GM18499 (cell line): ENCODE measurements around the gene CEMIP2.

Experiments
- ATAC-seq: cut with Tn5 transposase; IDR thresholded peaks from one replicate; pipeline ENCODE4 v1.9.1; 2021; ENCODE audit warnings: moderate number of reproducible peaks; ENCODE audit not compliant: insufficient read depth, unreplicated experiment

CEMIP2 gene

GRCh38 chr9:71748280-71748743 is 20.0 kb downstream of the CEMIP2 start:
- no peak for ATAC-seq

DNA sequence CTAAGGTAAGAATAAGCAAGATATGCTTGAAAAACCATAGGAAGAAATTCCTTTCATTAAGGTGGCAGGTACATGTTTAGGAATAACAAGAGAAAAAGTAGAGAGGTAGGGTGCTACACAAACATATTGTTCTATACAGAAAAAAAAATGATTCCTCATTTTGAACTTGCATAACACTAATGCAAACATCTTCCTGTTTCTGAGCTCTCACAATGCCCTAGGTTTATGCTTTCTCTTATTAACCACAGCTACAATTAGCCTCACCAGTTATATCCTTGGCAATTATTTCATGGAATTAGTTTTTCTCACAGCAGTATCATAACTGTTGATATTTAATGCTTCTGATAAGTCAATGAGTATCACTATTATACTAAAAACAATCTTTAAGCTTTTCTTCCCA is 20.7 kb downstream of the CEMIP2 start:
- no peak for ATAC-seq

DNA sequence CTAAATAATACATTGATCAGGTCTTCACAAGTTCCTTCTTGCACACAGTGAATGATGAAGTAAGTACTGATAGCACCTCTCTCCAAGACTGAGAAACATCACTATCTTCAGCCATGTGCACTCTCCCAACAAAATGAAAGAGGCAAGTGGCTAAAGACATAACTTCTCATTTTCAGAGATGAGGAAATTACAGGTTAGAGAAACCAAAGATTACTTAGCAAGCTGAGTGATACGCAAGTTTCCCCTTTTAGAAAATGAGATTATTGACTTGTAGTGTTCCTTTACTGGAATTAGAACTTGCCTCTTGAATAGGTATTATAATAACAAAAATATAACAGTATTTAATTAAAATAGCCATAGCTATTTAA is 21.6 kb downstream of the CEMIP2 start:
- ATAC-seq = no peak

GRCh38 chr9:71746023-71746757 is 22.1 kb downstream of the CEMIP2 start:
- no peak for ATAC-seq

DNA sequence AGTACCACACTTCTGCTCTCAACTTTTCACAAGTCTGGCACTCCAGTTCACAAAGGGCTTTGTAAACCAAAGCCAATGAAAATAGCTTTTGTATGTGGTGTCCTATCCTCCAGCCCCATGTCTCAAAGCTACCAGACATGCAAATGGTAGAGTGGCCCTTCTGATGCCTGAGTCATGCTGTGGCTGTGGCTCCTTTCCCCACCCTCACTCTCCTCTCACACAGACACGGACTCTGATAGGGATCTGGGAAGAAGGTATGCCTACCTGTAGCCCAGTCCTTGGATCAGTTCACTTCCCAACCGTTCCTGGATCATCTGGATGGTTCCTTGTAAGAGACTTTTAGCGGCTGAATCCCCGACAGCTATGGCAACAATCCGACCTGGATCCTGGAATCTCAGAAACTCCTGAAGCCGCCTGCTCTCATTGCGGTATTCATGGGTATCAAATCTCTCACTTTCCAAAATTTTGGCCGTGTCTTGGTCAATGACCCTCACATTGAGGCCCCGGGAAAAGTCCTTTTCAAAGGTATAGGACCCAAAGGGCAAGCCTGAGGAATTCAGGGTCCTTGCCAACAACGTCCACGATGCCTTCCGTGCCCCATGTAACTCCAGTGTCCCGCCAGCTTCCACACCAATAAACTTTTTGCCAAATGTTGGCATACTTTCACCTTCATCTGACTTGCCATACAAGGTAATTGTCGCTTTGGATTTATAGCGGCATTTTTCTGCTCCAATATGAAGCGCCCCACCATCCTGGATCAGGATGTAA is 23.4 kb downstream of the CEMIP2 start:
- no peak for ATAC-seq

DNA sequence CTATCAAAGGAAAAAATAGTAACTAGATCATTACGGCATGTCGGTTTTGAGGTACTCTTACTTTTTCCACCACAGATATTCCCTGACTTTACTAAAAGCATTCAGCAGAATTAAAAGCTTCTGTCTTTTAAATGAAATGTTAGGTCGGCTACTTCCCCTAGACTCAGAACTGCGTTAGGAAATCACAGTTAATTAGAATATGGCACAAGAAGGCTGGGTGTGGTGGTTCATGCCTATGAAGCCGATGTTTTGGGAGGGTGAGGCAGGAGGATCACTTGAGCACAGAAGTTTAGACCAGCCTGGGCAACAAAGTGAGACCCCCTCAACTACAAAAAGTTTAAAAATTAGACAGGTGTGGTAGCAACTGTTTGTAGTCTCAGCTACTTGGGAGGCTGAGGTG is 24.4 kb downstream of the CEMIP2 start:
- no peak for ATAC-seq

DNA sequence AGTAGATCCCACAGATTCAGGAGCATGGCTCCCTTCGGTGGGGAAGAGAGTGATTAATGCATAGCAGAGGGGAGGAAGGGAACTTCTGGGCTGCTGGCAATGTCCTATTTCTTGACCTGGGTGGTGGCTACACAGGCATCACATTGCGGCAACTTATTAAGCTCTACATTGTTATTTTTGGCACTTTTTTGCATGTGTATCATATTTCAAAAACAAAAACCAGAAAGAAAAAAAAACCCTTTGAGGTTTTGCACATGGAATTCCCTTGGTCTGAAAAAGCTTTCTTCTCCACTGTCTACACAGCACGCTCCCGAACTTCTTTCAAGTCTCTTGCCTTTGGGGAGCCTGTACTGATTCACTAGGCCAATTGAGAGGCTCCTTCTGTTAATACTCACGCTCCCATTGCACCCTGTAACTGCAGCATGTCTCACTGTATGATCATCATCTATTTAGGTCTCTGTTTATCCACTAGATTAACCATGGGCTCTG is 25.1 kb downstream of the CEMIP2 start:
- ATAC-seq = no peak

- no peak for ATAC-seq
These were observed 25.6 kb downstream of the CEMIP2 start for GRCh38 chr9:71742703-71743102.

- no peak for ATAC-seq
These were observed 26.2 kb downstream of the CEMIP2 start for GRCh38 chr9:71741926-71742648.

- no peak for ATAC-seq
These were observed 28.1 kb downstream of the CEMIP2 start for GRCh38 chr9:71740199-71740598.

DNA sequence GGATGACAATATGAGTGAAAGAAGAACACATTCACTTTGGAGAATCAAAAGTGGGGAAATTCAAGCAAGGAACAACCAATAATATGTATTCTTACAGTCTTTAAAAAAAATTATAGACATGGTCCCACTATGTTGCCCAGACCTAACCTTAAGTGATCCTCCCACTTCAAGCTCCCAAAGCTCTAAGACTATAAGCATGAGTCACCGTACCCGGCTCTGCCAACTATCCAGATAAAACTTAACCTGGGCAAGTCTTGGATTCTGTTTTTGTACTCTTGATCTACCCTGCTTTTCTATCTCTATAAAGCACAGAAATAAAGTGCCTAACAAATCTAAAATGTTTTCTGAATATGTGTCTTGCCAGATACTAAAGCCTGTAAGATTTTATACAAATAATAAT is 30.9 kb downstream of the CEMIP2 start:
- no peak for ATAC-seq

DNA sequence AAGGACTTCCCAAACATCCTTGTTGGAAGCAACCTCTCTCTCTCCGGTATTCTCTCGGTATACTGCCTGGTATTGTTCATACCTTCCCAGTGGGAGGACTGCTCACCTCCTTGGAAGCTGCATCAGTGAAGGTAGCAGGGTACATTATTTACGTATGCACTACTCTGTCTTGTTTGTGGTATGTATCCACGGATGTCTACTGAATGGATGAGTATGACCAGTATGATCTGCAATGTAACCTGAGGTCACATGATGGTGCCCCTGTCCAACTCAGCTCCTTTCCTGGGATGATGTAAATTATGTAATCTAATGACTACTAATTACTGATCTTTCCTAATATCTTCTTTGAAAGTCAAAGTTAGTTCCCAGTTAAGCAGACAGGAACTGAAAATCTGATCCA is 32.1 kb downstream of the CEMIP2 start:
- ATAC-seq = no peak

DNA sequence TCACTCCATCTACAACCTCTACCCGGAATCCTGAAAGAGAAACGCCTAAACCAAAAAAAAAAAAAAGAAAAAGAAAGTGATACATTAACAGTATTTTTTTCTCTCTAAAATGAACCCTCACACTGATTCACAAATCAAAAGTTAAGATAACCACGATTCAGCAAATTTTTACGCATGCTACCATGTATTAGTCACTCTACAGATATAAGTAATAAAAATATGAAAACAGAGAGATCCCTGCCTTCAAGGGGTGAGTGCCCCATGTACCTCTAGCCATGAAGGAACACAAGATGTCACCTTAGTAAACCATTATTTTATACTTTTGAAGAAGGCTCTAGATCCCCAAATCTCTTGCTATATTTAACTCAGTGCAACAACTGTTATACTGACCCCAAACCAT is 33.4 kb downstream of the CEMIP2 start:
- ATAC-seq = no peak

GRCh38 chr9:71733176-71733575 is 35.1 kb downstream of the CEMIP2 start:
- ATAC-seq = no peak

- ATAC-seq = no peak
These were observed 38.3 kb downstream of the CEMIP2 start for GRCh38 chr9:71729816-71730526.

DNA sequence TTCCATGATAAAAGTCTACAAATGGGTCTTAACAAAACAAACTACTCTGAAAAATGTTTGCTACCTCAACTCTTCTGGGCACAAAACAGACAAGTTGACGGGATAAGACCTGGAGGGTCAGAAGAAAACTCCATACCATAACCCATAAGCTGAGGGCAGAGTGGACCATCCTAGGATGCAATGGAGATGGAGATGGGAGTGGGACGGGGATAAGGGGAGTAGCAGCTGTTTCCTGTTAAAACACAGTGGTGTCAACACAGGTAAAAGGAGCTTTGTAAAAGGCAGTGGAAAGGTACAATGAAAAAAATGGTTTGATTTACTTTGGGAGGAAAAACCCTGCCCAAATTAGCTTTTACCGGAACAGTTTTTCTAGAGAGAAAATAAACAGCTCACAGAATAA is 41.6 kb downstream of the CEMIP2 start:
- no peak for ATAC-seq

- ATAC-seq = no peak
These were observed 42.5 kb downstream of the CEMIP2 start for GRCh38 chr9:71725590-71726338.

DNA sequence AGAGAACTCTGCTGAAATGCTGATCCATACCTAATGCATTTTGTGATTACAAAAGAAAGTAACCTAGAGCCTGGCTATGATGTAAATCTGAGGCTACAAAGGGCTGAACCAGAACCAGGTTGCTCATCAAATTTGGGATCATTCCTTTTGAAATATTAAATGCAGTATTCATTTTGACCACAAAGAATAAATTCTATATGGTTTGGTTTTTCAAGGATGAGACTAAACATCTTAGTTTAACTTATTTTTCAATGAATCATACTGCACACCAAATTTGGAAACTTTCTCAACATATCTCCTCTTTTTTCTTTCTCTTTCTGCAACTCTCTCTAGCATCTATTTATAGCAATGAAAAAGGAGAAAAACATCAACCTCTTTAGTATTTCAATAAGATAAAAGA is 46.5 kb downstream of the CEMIP2 start:
- ATAC-seq = no peak

GRCh38 chr9:71719562-71719961 is 48.8 kb downstream of the CEMIP2 start:
- no peak for ATAC-seq

DNA sequence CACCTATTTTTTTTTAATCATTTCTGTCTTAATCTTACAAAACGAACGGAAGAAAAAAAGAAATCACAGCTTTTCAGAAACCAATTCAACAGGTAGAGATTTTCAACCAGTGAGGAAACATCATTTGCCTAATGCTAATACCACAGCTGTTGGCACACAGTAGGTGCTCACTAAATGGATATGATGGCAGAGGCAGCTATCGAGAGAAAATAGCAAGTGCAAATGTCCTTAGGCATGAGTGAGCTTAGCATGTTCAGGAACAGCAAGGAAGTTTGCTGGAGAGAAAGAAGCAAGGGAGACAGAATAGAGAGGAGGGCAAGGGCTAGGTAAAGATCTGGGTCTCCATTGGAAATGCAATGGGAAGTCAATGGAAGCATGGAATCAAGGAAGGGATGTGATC is 49.2 kb downstream of the CEMIP2 start:
- no peak for ATAC-seq
